Thoracic aorta (tissue), 2 donors: ENCODE data around the gene PTGIS. TPM values are rescaled to one million over a fixed set of nuclear protein-coding genes. Genes with fewer than 3 reads are reported as not detected.

ENCODE experiments used
- ATAC-seq: fragments of 150-250 bp; one replicate; pipeline ENCODE4 v1.8.0; 2017; ENCODE audit warnings: low read depth; ENCODE audit not compliant: insufficient number of reproducible peaks, low FRiP score
- DNase-seq: peaks from one replicate; pipeline ENCODE4 v3.0.0-alpha.2; 2020; ENCODE audit warnings: low spot score
- H3K27ac ChIP-seq, 2 donors: fragments of 200-600 bp; sonication (generic); 1 replicate in 1 of 2; 2 replicates in 1 of 2; pipeline ENCODE4 v1.5.1; 2016; ENCODE audit warnings: mild to moderate bottlenecking in 2 of 2, moderate library complexity in 2 of 2
- H3K27me3 ChIP-seq: fragments of 200-600 bp; sonication (generic); replicated peaks from 2 replicates; pipeline ENCODE4 v1.6.0; 2016; ENCODE audit warnings: mild to moderate bottlenecking; ENCODE audit not compliant: insufficient read depth
- H3K36me3 ChIP-seq: fragments of 200-600 bp; sonication (generic); one replicate; pipeline ENCODE4 v1.5.1; 2016
- H3K4me1 ChIP-seq, 2 donors: fragments of 200-600 bp; sonication (generic); 1 replicate in 1 of 2; 2 replicates in 1 of 2; pipeline versions ENCODE4 v1.5.1 to v1.6.0; 2016; ENCODE audit warnings: low read depth in 2 of 2, mild to moderate bottlenecking in 1 of 2; ENCODE audit not compliant: control insufficient read depth in 1 of 2
- H3K4me3 ChIP-seq: fragments of 200-600 bp; sonication (generic); 2 replicates; pipeline ENCODE4 v1.5.1; 2016; ENCODE audit warnings: mild to moderate bottlenecking
- H3K9me3 ChIP-seq: fragments of 200-600 bp; sonication (generic); 2 replicates; pipeline ENCODE4 v1.5.1; 2016
- total RNA-seq, 2 donors: library from RNA; depleted of rRNA; stranded (reverse); fragments of >200 nt; gene quantifications; one replicate each; pipeline versions ENCODE4 v1.1.0 to v1.2.3, GENCODE V29; 2016
- TF ChIP-seq, protein P1 (sequence below): fragments of 200-600 bp; sonication (generic); IDR thresholded peaks from one replicate; pipeline ENCODE4 v1.5.1; 2019; ENCODE audit warnings: antibody characterized with exemption

Gene PTGIS
- total RNA-seq, 2 donors from 2014 or later = 397 to 465 TPM

DNA sequence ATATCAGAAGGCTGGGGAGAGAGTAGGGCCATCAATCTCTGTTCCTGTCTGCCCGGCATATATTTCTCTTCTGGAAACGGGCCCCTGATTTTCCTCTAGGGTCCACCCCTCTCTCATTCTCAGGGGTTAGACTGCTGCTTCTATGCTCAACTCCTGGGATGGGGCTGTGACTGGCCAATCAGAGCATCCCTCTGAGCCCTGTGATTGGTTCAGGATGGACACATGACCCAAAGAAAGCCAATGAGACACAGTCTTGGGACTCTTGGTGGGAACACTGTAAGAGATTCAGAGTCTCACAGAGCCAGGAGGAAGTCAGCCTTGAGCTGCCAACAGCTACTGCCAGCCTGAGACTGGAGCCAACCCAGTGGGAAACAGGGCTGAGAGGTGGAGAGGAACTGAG, 54.4 kb downstream of the PTGIS start:
- no peaks in the 10 kb centered on the region for H3K9me3 ChIP-seq
- no peaks in the 10 kb centered on the region for H3K27me3 ChIP-seq
- ATAC-seq = no peak
- H3K4me3 ChIP-seq = no peak overlapping the region
- peaks cover 58% of the 10 kb centered on the region for H3K36me3 ChIP-seq
- H3K4me1 ChIP-seq = peaks cover 26 to 73% of the 10 kb centered on the region in 2 donors
- H3K27ac ChIP-seq = peak overlapping the region; percentile 39 to 46
- no peak for DNase-seq
- TF ChIP-seq, protein P1, sequence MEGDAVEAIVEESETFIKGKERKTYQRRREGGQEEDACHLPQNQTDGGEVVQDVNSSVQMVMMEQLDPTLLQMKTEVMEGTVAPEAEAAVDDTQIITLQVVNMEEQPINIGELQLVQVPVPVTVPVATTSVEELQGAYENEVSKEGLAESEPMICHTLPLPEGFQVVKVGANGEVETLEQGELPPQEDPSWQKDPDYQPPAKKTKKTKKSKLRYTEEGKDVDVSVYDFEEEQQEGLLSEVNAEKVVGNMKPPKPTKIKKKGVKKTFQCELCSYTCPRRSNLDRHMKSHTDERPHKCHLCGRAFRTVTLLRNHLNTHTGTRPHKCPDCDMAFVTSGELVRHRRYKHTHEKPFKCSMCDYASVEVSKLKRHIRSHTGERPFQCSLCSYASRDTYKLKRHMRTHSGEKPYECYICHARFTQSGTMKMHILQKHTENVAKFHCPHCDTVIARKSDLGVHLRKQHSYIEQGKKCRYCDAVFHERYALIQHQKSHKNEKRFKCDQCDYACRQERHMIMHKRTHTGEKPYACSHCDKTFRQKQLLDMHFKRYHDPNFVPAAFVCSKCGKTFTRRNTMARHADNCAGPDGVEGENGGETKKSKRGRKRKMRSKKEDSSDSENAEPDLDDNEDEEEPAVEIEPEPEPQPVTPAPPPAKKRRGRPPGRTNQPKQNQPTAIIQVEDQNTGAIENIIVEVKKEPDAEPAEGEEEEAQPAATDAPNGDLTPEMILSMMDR = no peak

DNA sequence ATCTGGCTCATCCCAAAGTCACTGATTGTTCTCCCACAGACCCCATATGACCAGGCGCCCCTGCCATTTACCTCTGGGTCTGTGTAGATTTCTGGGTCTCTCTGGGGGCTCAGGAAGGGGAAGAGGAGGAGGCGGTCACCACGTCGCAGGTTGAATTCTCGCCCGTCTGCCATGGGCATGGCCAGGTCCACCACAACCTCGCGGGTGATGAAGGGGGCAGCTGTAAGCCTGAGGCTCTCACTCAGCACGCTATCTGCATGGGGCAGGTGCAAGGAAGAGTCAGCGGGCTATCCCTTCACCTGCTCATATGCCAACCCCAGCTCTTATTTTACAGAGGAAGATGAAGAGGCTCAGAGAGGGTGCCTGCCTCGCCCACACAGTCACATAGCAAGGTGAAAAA, 54.9 kb downstream of the PTGIS start:
- no peak overlapping the region for H3K4me3 ChIP-seq
- no peak for ATAC-seq
- H3K27me3 ChIP-seq = no peaks in the 10 kb centered on the region
- H3K27ac ChIP-seq = peak overlapping the region; percentile 39 to 46
- TF ChIP-seq, protein P1 = no peak
- H3K36me3 ChIP-seq = peaks cover 56% of the 10 kb centered on the region
- peaks cover 30 to 74% of the 10 kb centered on the region in 2 donors for H3K4me1 ChIP-seq
- DNase-seq = no peak
- no peaks in the 10 kb centered on the region for H3K9me3 ChIP-seq

DNA sequence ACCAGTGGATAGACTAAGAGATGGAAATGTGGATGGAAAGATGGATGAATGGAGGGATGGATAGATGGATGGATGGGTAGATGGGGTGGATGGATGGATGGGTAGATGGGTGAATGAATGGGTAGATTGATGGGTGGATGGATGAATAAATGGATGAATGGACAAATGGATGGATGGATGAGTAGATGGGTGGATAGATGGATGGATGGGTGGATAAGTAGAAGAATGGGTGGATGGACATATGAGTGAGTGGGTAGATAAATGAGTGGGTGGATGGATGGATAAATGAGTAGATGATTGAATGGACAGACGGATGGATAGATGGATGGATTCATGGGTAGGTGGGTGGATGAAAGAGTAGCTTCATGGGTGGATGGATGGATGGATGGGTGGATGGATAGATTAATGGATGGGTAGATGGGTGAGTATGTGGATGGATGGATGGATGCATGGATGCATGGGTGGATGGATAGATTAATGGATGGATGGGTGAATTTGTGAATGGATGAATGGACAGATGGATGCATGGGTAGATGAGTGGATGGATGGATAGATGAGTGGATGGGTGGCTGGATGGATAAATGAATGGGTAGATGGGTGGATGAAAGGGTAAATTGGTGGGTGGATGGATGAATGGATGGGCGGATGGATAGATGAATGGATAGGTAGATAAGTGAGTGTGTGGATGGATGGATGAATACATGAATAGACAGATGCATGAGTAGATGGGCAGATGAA, 56.0 kb downstream of the PTGIS start:
- Histone ChIP-seq H3K9me3 (no peaks in the 10 kb centered on the region), H3K4me1 (peaks cover 27 to 84% of the 10 kb centered on the region in 2 donors), H3K36me3 (peaks cover 56% of the 10 kb centered on the region), H3K27me3 (no peaks in the 10 kb centered on the region), H3K4me3 (no peak overlapping the region), H3K27ac (peak overlapping the region; percentile 22 to 56)
- no peak for ATAC-seq
- TF ChIP-seq, protein P1 = no peak
- no peak for DNase-seq

DNA sequence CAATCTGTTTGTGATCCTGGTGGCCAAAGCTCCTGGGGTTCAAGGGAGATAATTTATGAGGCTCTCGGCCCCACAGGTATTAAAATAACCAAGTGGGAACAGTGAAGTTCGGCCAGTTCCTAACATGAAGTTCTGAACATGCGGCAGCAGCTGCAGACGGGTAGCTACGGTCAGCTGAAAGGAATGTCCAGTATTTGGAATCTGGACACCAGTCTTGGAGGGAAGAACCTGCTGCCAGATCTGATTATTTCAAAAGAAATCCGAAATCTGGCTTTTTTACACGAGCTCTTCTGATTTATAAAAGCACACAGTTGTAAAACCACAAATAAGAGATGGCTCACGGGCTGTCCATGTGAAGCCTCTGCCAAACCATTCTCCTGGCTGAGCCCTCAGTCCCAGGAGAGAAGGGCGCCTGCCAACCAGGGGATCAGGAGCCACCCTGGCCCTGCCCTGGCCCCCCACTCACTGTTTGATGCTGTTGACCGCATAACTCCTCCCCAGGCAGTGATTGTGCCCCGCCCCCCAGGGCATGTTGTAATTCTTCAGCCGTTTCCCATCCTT, 57.3 kb downstream of the PTGIS start:
- Histone ChIP-seq H3K27ac (peak overlapping the region; percentile 56 to 84), H3K4me3 (peak overlapping the region; percentile 46), H3K27me3 (no peaks in the 10 kb centered on the region), H3K4me1 (peaks cover 27 to 88% of the 10 kb centered on the region in 2 donors), H3K9me3 (no peaks in the 10 kb centered on the region), H3K36me3 (peaks cover 65% of the 10 kb centered on the region)
- TF ChIP-seq, protein P1 = no peak
- no peak for ATAC-seq
- DNase-seq = no peak

DNA sequence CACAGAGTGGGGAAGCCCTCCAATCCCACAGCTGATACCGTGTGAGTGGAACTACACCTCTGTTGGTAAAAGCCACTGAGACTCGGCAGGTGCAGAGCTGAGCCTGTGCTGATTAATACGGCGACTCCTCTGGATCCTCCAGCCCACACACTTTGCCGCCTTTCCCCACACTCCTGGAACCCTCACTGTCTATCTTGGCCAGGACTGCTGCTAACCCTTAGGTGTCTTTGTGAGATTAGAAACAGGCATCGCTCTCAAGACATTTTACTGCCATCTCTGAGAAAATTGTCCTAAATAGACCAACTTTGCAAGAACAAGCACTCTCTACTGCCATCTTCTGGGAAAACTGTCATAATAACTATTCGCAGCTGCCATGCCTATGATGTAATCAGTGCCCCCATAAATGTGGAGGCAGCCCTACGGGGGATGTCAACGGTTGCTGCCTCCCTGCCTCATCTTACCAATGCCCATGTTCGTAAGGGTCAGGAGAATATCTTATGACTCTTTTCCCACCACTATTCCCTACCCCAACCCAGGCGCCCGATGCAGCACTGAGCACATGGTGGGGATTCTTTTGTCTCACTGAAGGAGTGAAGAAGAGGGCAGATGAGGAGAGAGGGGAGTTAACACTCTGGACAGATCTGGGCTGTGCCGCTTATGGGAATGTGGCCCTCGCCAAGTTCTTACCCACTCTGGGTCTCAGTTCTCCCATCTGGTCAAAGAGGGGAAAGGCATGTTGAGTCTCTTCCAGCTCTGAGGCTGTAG, 59.3 kb downstream of the PTGIS start:
- TF ChIP-seq, protein P1 = peak; percentile 54
- Histone ChIP-seq H3K27ac (peak overlapping the region; percentile 46 to 69), H3K27me3 (no peaks in the 10 kb centered on the region), H3K4me1 (peaks cover 30 to 85% of the 10 kb centered on the region in 2 donors), H3K9me3 (no peaks in the 10 kb centered on the region), H3K36me3 (peaks cover 48% of the 10 kb centered on the region), H3K4me3 (no peak overlapping the region)
- DNase-seq (no peak), ATAC-seq (no peak)
